ENCODE measurements around the gene FOXF2.

The FOXF2 gene

DNA sequence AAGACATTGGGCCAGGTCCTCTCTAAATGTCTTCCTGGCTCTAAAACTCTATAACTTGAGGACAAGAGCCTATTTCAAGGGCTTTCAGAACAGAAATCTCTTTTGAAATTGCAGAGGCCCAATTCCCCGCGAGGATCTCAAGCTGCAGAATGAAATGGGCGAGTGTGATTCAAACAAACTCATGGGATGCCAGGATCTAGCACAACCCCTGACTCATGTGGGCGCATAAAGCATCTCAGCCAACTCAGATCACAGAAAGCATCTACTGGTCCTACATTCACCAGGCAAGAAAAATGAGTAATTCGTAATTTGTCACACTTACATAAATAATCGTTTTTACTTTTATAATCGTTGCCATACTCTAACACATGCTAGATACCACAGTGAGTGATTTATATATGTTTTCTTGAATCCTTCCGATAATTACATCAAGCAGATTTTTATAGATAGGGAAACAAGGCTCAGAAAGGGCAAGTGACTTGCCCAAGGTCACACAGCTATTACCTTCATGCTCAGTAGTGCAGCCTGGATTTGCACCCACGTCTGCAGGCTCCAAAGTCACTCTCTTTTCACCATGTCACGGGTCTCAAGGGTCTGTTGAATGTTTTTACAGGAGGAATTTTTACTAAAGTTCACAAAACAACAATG is 26.2 kb downstream of the FOXF2 start:
- no peak for DNase-seq

- no peak for DNase-seq
Measured at GRCh38 chr6:1416191-1416760, 26.9 kb downstream of the FOXF2 start.

- DNase-seq: no peak
Measured at GRCh38 chr6:1416820-1417219, 27.4 kb downstream of the FOXF2 start.

- DNase-seq: no peak
Measured at GRCh38 chr6:1417718-1418117, 28.3 kb downstream of the FOXF2 start.

DNA sequence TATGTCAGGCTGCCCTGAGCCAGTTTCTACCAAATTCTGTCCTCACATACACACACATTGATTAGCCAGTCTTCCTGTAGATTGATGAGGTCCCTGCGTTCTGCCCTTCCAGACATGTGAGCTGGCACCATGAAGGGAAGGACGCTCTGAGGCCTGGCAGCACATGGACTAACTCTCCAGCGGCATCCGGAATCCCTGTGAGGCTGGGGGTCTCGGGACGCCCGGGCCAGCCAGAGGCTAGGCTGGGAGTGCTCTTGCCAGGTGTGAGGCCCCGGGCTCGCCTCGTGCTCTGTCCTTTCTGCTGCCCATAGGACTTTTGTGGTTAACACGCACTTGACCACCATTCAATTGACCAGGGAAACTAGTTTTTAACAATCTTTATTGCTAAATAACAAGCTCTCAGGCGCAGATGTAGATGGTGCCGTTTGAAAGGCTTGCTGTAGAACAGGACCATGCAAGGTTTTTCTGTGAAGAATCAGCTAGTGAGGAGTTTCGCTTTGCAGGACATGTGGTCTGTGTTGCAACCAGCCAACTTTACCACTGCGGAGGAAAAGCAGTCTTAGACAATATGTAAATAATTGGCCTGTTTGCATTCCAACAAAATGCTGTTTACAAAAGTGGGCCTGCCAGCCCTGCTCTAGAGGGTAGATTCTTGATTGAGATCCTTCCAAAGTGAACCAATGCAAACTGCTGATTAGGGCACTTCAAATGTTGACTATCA is 29.3 kb downstream of the FOXF2 start:
- DNase-seq: no peak

- DNase-seq: no peak
Measured at GRCh38 chr6:1420382-1420781, 31.0 kb downstream of the FOXF2 start.

DNA sequence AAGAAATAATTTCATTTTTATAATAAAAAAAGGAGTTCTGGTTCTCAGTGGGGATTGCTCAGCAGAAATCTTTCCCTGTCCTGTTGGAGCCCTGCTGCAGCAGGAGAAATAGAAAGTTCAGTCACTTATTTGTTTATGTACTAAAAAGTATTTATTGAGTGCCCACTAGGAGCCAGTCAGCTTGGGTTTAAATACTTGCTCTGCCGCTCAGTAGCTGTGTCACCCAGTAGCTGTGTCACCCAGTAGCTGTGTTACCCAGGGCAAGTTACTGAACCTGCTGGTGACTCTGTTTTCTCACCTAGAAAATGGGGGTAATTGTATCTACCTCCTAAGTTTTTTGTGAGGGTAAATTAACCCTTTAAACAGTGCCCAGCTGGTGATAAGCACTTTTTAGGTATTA is 32.9 kb downstream of the FOXF2 start:
- DNase-seq: no peak

DNA sequence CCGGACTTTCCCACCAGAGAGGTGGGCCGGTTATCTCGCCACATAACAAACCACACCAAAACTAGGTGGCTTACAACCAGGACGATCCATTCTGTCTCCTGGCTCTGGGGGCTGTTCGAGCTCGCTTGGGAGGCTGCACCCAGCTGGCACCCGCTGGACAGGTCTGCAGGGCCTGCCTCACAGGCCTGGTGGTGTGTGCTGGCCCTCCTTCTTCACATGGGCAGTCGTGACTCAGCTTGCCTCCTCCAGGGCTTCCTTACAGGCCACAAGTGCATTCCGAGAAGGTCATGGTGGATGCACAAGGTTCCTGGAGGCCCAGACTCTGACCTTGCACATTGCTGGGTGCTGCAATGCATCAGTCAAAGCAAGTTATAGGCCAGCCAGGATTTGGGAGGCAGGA is 34.2 kb downstream of the FOXF2 start:
- DNase-seq: no peak

GRCh38 chr6:1424306-1424927 is 35.0 kb downstream of the FOXF2 start:
- DNase-seq: peak in 1 of 2 experiments; percentile 10

DNA sequence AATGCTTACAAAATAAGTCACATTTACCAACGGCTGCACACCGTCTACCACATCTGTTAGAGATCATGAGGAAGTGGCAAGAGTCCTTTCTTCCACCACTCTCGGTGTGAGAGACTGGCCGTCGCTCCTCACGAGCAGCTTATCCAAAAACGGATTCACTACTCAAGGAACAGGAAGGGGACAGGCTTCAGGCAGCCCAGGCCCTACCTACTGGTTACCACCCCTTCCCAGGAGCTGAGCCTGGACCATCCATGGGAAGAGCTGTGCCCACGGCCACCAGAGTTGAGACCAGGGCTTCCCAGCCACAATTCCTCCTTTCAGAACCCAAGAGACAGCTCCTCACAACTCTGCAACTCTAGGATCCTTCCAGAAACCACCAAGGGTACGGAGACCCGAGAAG is 37.0 kb downstream of the FOXF2 start:
- no peak for DNase-seq

- no peak for DNase-seq
Measured at GRCh38 chr6:1435806-1436205, 46.4 kb downstream of the FOXF2 start.

DNA sequence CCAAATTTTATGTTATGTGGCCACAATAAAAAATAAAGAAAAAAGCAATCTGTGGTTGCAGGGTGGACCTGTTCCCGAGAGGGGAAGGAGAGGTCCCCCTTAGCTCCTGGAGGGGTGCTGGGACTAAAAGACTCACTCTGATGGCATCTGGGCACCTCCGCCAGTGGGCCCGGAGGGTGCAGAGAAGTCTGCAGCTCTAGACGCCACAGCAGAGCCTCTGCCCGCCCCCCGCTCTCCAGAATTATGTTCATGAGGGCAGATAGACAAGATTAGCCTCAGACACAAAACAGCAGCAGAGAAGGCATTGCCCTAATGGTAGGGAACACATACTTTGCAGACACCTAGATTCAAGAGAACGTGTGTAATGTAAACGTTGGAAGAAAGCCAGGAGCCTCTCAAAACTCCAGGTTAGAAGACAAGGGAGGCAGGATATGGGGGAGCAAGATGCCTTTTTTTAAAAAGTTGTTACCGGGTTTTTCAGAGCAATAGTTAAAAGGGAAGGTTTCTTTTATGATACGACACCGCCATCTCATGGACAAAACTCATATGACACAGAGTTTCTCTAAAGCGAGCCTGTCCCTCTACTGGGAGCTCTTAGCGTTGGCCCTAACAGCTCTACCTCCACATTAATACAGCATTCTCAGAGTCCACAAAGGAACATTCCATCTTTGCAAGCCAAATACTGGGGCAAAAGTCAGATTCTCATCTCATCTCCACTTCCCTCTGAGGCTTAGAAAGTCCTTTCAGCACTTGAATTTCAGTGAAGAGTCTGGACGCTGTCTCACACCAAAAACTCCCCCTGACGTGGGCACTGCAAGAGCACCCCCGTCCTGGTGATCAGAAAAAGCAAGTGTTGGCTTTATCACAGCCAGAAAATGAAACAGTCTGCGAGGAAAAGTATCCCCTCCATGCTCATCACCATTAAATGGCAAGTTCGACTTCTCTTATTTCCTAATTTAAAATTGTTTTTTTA is 47.2 kb downstream of the FOXF2 start:
- peak; percentile 12 to 28 for DNase-seq

- DNase-seq: no peak
Measured at GRCh38 chr6:1437553-1438406, 48.4 kb downstream of the FOXF2 start.

DNA sequence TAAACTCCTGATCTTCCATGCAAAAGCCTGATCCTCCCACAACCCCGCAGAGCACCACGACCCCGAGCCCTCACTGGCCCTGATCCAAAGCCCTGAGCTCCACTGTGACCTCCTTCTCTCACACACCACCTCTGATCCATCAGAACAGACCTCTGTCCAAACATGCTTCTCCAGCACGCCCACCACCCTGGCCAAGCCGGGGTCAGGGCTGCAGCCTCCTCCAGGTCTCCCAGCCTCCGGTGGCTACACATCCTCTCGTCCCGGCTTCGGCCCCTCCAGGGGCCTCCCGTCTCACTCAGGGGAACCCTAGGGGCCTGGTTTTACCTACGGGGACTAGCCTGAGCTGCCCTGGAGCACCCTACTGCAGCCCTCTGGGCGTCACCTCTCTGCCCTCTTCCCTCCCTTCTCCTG is 49.1 kb downstream of the FOXF2 start:
- DNase-seq: no peak

- DNase-seq: no peak
Measured at GRCh38 chr6:1439349-1439748, 50.0 kb downstream of the FOXF2 start.

DNA sequence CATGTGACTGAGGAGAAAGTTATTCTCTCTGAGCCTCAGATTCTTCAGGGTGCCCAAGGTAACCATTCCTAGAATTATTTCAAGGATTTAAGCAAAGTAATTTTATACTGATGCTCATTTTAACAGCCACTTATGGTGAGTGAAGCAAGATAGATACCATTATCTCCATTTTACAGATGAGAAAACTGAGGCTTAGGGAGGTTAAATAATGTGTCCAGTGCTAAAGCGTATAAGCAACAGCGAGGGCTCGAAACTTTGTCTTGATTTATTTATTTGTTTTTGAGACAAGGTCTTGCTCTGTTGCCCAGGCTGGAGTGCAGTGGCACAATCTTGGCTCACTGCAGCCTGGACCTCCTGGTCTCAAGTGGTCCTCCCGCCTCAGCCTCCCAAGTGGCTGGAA is 53.6 kb downstream of the FOXF2 start:
- DNase-seq: no peak

Data from NCI-H1930 (cell line).